OCI-LY1 (cell line): Measurements from ENCODE around the gene UBR3.

Source experiments
- EZH2 ChIP-seq: fragments of 200-600 bp; sonication (generic), shearing (Covaris generic); IDR thresholded peaks from 2 replicates; pipeline ENCODE4 v1.8.0; 2017; ENCODE audit warnings: borderline replicate concordance, mixed run types, mild to moderate bottlenecking, antibody characterized with exemption, low read length, moderate library complexity, mixed read lengths
- TF ChIP-seq, protein P1 (sequence below): fragments of 200-600 bp; sonication (generic), shearing (Covaris generic); IDR thresholded peaks from 2 replicates; pipeline ENCODE4 v1.5.1; 2017; ENCODE audit warnings: mild to moderate bottlenecking, antibody characterized with exemption, low read length, moderate library complexity, mixed read lengths

DNA sequence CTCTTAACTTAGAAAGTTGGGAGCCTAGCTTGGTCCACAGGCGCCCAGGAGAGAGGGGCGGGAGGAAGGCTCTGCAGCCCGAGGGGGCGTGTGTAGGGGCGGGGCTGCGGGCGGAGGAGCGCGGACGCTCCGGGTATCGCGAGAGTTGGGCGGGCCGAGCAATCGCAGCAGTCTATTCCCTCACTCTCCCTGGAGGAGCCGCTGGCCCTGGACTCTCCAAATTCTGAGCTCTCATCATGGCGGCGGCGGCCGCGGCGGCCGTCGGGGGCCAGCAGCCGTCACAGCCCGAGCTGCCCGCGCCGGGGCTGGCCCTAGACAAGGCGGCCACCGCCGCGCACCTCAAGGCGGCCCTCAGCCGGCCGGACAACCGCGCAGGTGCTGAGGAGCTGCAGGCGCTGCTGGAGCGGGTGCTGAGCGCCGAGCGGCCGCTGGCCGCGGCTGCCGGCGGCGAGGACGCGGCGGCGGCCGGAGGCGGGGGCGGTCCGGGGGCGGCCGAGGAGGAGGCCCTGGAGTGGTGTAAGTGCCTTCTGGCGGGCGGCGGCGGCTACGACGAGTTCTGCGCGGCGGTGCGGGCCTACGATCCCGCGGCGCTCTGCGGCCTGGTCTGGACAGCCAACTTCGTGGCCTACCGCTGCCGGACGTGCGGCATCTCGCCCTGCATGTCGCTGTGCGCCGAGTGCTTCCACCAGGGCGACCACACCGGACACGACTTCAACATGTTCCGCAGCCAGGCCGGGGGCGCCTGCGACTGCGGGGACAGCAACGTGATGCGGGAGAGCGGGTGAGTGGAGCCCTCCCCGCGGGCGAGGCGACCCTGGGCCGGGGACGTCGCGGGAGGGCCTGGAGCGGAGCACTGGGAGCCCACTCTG, at the start of gene UBR3:
- no peak for TF ChIP-seq EZH2
- TF ChIP-seq, protein P1, sequence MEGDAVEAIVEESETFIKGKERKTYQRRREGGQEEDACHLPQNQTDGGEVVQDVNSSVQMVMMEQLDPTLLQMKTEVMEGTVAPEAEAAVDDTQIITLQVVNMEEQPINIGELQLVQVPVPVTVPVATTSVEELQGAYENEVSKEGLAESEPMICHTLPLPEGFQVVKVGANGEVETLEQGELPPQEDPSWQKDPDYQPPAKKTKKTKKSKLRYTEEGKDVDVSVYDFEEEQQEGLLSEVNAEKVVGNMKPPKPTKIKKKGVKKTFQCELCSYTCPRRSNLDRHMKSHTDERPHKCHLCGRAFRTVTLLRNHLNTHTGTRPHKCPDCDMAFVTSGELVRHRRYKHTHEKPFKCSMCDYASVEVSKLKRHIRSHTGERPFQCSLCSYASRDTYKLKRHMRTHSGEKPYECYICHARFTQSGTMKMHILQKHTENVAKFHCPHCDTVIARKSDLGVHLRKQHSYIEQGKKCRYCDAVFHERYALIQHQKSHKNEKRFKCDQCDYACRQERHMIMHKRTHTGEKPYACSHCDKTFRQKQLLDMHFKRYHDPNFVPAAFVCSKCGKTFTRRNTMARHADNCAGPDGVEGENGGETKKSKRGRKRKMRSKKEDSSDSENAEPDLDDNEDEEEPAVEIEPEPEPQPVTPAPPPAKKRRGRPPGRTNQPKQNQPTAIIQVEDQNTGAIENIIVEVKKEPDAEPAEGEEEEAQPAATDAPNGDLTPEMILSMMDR: no peak
